A204.1 (cell line): ENCODE data around the gene ZNF780B.
"Not testable (repeated sequence)": the region's sequence is repeated elsewhere in the genome, so short reads cannot be mapped to it uniquely, and the experiment has no call there.

Experiments used
- FAIRE-seq: peaks from 2 replicates; lab custom pipeline; 2012; peaks lifted over from hg19 to GRCh38; lab: Jason Lieb, UNC

ZNF780B gene

GRCh38 chr19:40055832-40056504 is at the start of gene ZNF780B:
Gene ZNF780B (minus strand): TSS chr19:40056231. CDS start chr19:40050332, 5,899 bp downstream.
- no peak for FAIRE-seq

- FAIRE-seq = no peak
Observed at GRCh38 chr19:40104754-40105153, 48.7 kb upstream of the ZNF780B start.

- no peak for FAIRE-seq
Observed at GRCh38 chr19:40103600-40103999, 47.6 kb upstream of the ZNF780B start.

GRCh38 chr19:40101813-40102212 is 45.8 kb upstream of the ZNF780B start:
- FAIRE-seq = peak; percentile 67

GRCh38 chr19:40093416-40093815 is 37.4 kb upstream of the ZNF780B start:
- no peak for FAIRE-seq

- no peak for FAIRE-seq
Observed at GRCh38 chr19:40091205-40092129, 35.4 kb upstream of the ZNF780B start.

GRCh38 chr19:40090241-40091204 is 34.5 kb upstream of the ZNF780B start, which contains the start of gene ZNF780A:
Gene ZNF780A (minus strand): TSS chr19:40090943. CDS start chr19:40084753, 6,190 bp downstream.
- FAIRE-seq = no peak

GRCh38 chr19:40089462-40089861 is 33.4 kb upstream of the ZNF780B start:
- FAIRE-seq = no peak

GRCh38 chr19:40088299-40089047 is 32.4 kb upstream of the ZNF780B start:
- no peak for FAIRE-seq

- FAIRE-seq = no peak
Observed at GRCh38 chr19:40084948-40085347, 28.9 kb upstream of the ZNF780B start.

GRCh38 chr19:40081411-40081810 is 25.4 kb upstream of the ZNF780B start:
- FAIRE-seq = no peak

GRCh38 chr19:40080289-40080688 is 24.3 kb upstream of the ZNF780B start:
- FAIRE-seq = no peak

GRCh38 chr19:40078377-40078776 is 22.3 kb upstream of the ZNF780B start:
- no peak for FAIRE-seq

- peak; percentile 14 for FAIRE-seq
Observed at GRCh38 chr19:40070058-40070457, 14.0 kb upstream of the ZNF780B start.

GRCh38 chr19:40059624-40060023 is 3.6 kb upstream of the ZNF780B start:
- no peak for FAIRE-seq

GRCh38 chr19:40057166-40057565 is 1.1 kb upstream of the ZNF780B start:
- no peak for FAIRE-seq

- no peak for FAIRE-seq
Observed at GRCh38 chr19:40056505-40056904, 474 bp upstream of the ZNF780B start.

GRCh38 chr19:40055049-40055448 is 982 bp downstream of the ZNF780B start:
- no peak for FAIRE-seq

GRCh38 chr19:40054632-40055031 is 1.4 kb downstream of the ZNF780B start:
- FAIRE-seq = no peak

GRCh38 chr19:40053491-40053890 is 2.5 kb downstream of the ZNF780B start:
- no peak for FAIRE-seq

GRCh38 chr19:40041718-40042117 is 14.3 kb downstream of the ZNF780B start:
- FAIRE-seq = not testable (repeated sequence)
